ENCODE data around the gene CWC27. TPM values are rescaled to one million over a fixed set of nuclear protein-coding genes. Genes with fewer than 3 reads are reported as not detected.
"Not testable (repeated sequence)": the region's sequence is repeated elsewhere in the genome, so short reads cannot be mapped to it uniquely, and the experiment has no call there.

Gene CWC27
- total RNA-seq, 2 donors from 2014 or later = 8.5 to 12.5 TPM

- DNase-seq (ENCODE audit: low spot score) = no peak
- WGBS = 81% methylated on average over 2 of the region's 2 CpGs
- no peaks in the 10 kb centered on the region for H3K36me3 ChIP-seq
- H3K27ac ChIP-seq = no peak overlapping the region
- intact Hi-C loops (cut with DNase I) = no loop called here
- H3K9me3 ChIP-seq = no peaks in the 10 kb centered on the region
- H3K4me1 ChIP-seq (replicated peaks) = no peaks in the 10 kb centered on the region
- TF ChIP-seq POLR2A (IDR thresholded peaks at IDR 0.05) = no peak
- no peak for TF ChIP-seq POLR2AphosphoS5 (IDR thresholded peaks at IDR 0.05)
- TF ChIP-seq, protein P1, sequence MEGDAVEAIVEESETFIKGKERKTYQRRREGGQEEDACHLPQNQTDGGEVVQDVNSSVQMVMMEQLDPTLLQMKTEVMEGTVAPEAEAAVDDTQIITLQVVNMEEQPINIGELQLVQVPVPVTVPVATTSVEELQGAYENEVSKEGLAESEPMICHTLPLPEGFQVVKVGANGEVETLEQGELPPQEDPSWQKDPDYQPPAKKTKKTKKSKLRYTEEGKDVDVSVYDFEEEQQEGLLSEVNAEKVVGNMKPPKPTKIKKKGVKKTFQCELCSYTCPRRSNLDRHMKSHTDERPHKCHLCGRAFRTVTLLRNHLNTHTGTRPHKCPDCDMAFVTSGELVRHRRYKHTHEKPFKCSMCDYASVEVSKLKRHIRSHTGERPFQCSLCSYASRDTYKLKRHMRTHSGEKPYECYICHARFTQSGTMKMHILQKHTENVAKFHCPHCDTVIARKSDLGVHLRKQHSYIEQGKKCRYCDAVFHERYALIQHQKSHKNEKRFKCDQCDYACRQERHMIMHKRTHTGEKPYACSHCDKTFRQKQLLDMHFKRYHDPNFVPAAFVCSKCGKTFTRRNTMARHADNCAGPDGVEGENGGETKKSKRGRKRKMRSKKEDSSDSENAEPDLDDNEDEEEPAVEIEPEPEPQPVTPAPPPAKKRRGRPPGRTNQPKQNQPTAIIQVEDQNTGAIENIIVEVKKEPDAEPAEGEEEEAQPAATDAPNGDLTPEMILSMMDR (IDR thresholded peaks at IDR 0.05) = no peak
- no peak overlapping the region for H3K4me3 ChIP-seq
- H3K27me3 ChIP-seq (replicated peaks; ENCODE audit: insufficient read depth) = no peaks in the 10 kb centered on the region
Observed at GRCh38 chr5:64806537-64806936, 37.8 kb downstream of the CWC27 start.

DNA sequence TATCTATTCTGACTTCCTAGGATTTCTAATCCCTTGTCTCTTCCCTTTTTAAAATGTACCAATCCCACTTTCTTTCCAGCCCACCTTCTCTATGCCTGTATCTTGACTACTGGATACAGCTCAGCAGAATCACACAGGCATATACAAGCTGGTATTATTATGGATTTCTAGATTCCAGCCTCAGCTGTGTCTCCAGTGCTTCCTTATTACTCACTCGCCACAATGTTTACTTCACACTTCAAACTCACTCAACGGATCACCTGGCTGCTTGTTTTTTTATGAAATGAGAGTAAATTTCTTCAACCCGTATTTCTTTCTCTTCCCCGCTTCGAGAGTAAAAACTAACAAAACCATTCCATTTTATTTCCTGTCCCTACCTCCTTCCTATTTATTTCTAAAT lies 38.8 kb downstream of the CWC27 start:
- Histone ChIP-seq H3K4me3 (no peak overlapping the region), H3K36me3 (no peaks in the 10 kb centered on the region), H3K4me1 (replicated peaks) (no peaks in the 10 kb centered on the region), H3K9me3 (no peaks in the 10 kb centered on the region), H3K27me3 (replicated peaks; ENCODE audit: insufficient read depth) (no peaks in the 10 kb centered on the region), H3K27ac (no peak overlapping the region)
- 80% methylated on average over 5 of the region's 5 CpGs for WGBS
- DNase-seq (ENCODE audit: low spot score) = no peak
- TF ChIP-seq POLR2A (IDR thresholded peaks at IDR 0.05) (no peak), POLR2AphosphoS5 (IDR thresholded peaks at IDR 0.05) (no peak)
- TF ChIP-seq, protein P1 (IDR thresholded peaks at IDR 0.05) = no peak
- intact Hi-C loops (cut with DNase I) = no loop called here

GRCh38 chr5:64811050-64811640 lies 42.4 kb downstream of the CWC27 start:
- Histone ChIP-seq H3K27me3 (replicated peaks; ENCODE audit: insufficient read depth) (no peaks in the 10 kb centered on the region), H3K4me1 (replicated peaks) (no peaks in the 10 kb centered on the region), H3K27ac (no peak overlapping the region), H3K9me3 (no peaks in the 10 kb centered on the region), H3K36me3 (no peaks in the 10 kb centered on the region), H3K4me3 (no peak overlapping the region)
- TF ChIP-seq, protein P1 (IDR thresholded peaks at IDR 0.05) = peak in 3 of 4 experiments; percentile 47 to 71 (median 69)
- no peak for TF ChIP-seq POLR2A (IDR thresholded peaks at IDR 0.05)
- 71% methylated on average over 1 of the region's 1 CpG for WGBS
- no peak for DNase-seq (ENCODE audit: low spot score)
- intact Hi-C loops (cut with DNase I) = loop anchor here (2.0 to 10.0 kb wide), 3 partner anchors 134 to 672 kb away; no protein-coding TSS in a partner anchor

DNA sequence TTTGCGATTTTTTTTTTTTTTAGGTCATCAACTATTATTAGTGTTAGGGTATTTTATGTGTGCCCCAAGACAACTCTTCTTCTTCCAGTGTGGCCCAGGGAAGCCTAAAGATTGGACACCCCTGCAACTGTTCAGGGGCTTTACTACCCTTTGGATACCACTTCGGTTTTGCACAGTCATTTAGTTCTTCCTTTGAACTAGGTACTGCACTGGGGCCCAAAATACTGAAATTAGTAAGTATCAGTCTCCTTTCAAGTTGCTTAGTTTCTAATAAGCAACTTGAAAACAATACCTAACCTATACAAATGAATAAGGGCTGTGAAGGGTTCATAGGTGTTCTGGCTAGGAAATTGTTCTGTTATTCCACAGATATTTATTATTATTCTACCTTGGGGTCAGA lies 45.3 kb downstream of the CWC27 start:
- no peaks in the 10 kb centered on the region for H3K27me3 ChIP-seq (replicated peaks; ENCODE audit: insufficient read depth)
- H3K9me3 ChIP-seq = no peaks in the 10 kb centered on the region
- TF ChIP-seq POLR2A (IDR thresholded peaks at IDR 0.05) (no peak), POLR2AphosphoS5 (IDR thresholded peaks at IDR 0.05) (no peak)
- TF ChIP-seq, protein P1 (IDR thresholded peaks at IDR 0.05) = no peak
- no peak overlapping the region for H3K27ac ChIP-seq
- WGBS = 91% methylated on average over 2 of the region's 2 CpGs
- intact Hi-C loops (cut with DNase I) = loop anchor here (10.0 kb wide), 2 partner anchors 131 to 311 kb away; no protein-coding TSS in a partner anchor
- no peak for DNase-seq (ENCODE audit: low spot score)
- H3K4me3 ChIP-seq = no peak overlapping the region
- no peaks in the 10 kb centered on the region for H3K36me3 ChIP-seq
- H3K4me1 ChIP-seq (replicated peaks) = no peaks in the 10 kb centered on the region

DNA sequence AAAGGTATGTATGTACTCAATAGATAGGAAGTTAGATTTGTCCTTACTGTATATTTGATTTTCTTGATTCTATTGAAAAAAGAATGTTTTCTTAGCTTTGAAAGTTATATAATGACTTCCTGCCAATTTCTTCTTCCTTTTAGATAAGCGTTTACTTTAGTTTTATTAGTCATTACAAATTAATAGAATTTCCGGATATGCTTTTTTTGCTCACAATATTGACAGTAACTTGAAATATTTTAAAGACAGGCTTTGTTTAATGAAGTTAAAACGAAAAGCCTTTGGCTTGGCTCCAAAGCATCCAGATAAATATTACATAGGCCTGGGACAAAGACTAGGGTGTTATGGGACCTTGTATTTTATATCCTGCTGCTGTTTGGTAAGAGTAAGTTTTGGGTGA lies 49.5 kb downstream of the CWC27 start:
- H3K27me3 ChIP-seq (replicated peaks; ENCODE audit: insufficient read depth) = no peaks in the 10 kb centered on the region
- no peaks in the 10 kb centered on the region for H3K36me3 ChIP-seq
- no peak overlapping the region for H3K4me3 ChIP-seq
- WGBS = 20% methylated on average over 3 of the region's 3 CpGs
- H3K4me1 ChIP-seq (replicated peaks) = no peaks in the 10 kb centered on the region
- DNase-seq (ENCODE audit: low spot score) = no peak
- H3K27ac ChIP-seq = no peak overlapping the region
- H3K9me3 ChIP-seq = no peaks in the 10 kb centered on the region
- intact Hi-C loops (cut with DNase I) = loop anchor here (10.0 kb wide), 2 partner anchors 127 to 307 kb away; no protein-coding TSS in a partner anchor
- TF ChIP-seq, protein P1 (IDR thresholded peaks at IDR 0.05) = no peak
- TF ChIP-seq POLR2A (IDR thresholded peaks at IDR 0.05) (no peak), POLR2AphosphoS5 (IDR thresholded peaks at IDR 0.05) (no peak)

DNA sequence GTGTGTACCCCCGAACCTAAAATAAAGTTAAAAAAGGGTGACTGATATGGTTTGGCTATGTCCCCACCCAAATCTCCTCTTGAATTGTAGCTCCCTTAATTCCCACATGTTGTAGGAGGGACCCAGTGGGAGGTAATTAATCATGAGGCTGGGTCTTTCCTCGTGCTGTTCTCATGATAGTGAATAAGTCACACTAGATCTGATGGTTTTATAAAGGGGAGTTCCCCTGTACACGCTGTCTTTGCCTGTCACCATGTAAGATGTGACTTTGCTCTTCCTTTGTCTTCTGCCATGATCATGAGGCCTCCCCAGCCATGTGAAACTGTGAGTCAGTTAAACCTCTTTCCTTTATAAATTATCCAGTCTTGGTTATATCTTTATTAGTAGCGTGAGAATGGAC lies 50.6 kb downstream of the CWC27 start:
- not testable (repeated sequence) for H3K9me3 ChIP-seq; H3K27ac ChIP-seq; DNase-seq (ENCODE audit: low spot score); H3K4me3 ChIP-seq; H3K4me1 ChIP-seq (replicated peaks); H3K27me3 ChIP-seq (replicated peaks; ENCODE audit: insufficient read depth); H3K36me3 ChIP-seq
- WGBS = 69% methylated on average over 4 of the region's 4 CpGs
- intact Hi-C loops (cut with DNase I) = loop anchor here (10.0 kb wide), 2 partner anchors 125 to 305 kb away; no protein-coding TSS in a partner anchor
